H9 (cell line): Measurements from ENCODE around the gene PTPRN2. TPM values are rescaled to one million over a fixed set of nuclear protein-coding genes. Genes with fewer than 3 reads are reported as not detected.

Experiments
- DNase-seq: peaks from one replicate; pipeline ENCODE4 v3.0.0-alpha.2; 2017
- H2AFZ ChIP-seq: one replicate; pipeline ENCODE4 v1.6.1; 2013; ENCODE audit warnings: mild to moderate bottlenecking, low read length, control low read depth, moderate library complexity
- H2AK5ac ChIP-seq: 2 replicates; pipeline ENCODE4 v1.6.1; 2013; ENCODE audit warnings: low read length, control low read depth, mixed read lengths; ENCODE audit not compliant: insufficient read length
- H2BK120ac ChIP-seq: one replicate; pipeline ENCODE4 v1.6.1; 2013; ENCODE audit warnings: low read depth, mild to moderate bottlenecking, low read length, control low read depth, inconsistent platforms; ENCODE audit not compliant: poor library complexity, severe bottlenecking
- H2BK12ac ChIP-seq: 2 replicates; pipeline ENCODE4 v1.6.1; 2013; ENCODE audit warnings: low read length, control low read depth, mixed read lengths, low read depth; ENCODE audit not compliant: insufficient read length
- H2BK15ac ChIP-seq: 2 replicates; pipeline ENCODE4 v1.6.1; 2013; ENCODE audit warnings: low read depth, low read length, control low read depth
- H2BK20ac ChIP-seq: one replicate; pipeline ENCODE4 v1.6.1; 2013; ENCODE audit warnings: low read depth, mild to moderate bottlenecking, low read length, control low read depth, inconsistent platforms; ENCODE audit not compliant: poor library complexity, severe bottlenecking
- H2BK5ac ChIP-seq: 2 replicates; pipeline ENCODE4 v1.6.1; 2013; ENCODE audit warnings: low read length, control low read depth, mixed read lengths; ENCODE audit not compliant: insufficient read length
- H3K14ac ChIP-seq: 2 replicates; pipeline ENCODE4 v1.6.1; 2013; ENCODE audit warnings: low read length, control low read depth; ENCODE audit not compliant: insufficient read depth
- H3K18ac ChIP-seq: 2 replicates; pipeline ENCODE4 v1.6.1; 2013; ENCODE audit warnings: low read depth, mild to moderate bottlenecking, mixed read lengths, low read length, control low read depth; ENCODE audit not compliant: insufficient read length
- H3K23ac ChIP-seq: 2 replicates; pipeline ENCODE4 v1.6.1; 2013; ENCODE audit warnings: low read length, control low read depth, mixed read lengths, low read depth; ENCODE audit not compliant: insufficient read length
- H3K23me2 ChIP-seq: 2 replicates; pipeline ENCODE4 v1.6.1; 2013; ENCODE audit warnings: low read depth, mild to moderate bottlenecking, mixed read lengths, low read length, control low read depth; ENCODE audit not compliant: insufficient read length, poor library complexity, severe bottlenecking
- H3K27ac ChIP-seq: 2 replicates; pipeline ENCODE4 v1.5.1; 2013; ENCODE audit warnings: low read length, control low read depth, mixed read lengths, low read depth; ENCODE audit not compliant: insufficient read length
- H3K27me3 ChIP-seq: 2 replicates; pipeline ENCODE4 v1.6.1; 2013; ENCODE audit warnings: low read length, control low read depth, inconsistent platforms; ENCODE audit not compliant: insufficient read depth
- H3K4ac ChIP-seq: 2 replicates; pipeline ENCODE4 v1.6.1; 2013; ENCODE audit warnings: low read depth, mild to moderate bottlenecking, control low read depth, inconsistent platforms, low read length, moderate library complexity
- H3K4me1 ChIP-seq: 2 replicates; pipeline ENCODE4 v1.6.1; 2013; ENCODE audit warnings: low read length, control low read depth, inconsistent platforms; ENCODE audit not compliant: insufficient read depth
- H3K4me2 ChIP-seq: 2 replicates; pipeline ENCODE4 v1.6.1; 2013; ENCODE audit warnings: low read length, control low read depth, mixed read lengths; ENCODE audit not compliant: insufficient read length, insufficient read depth
- H3K56ac ChIP-seq: 2 replicates; pipeline ENCODE4 v1.6.1; 2013; ENCODE audit warnings: low read depth, mild to moderate bottlenecking, mixed read lengths, low read length, control low read depth; ENCODE audit not compliant: insufficient read length
- H3K79me1 ChIP-seq: 2 replicates; pipeline ENCODE4 v1.6.1; 2013; ENCODE audit warnings: low read depth, mild to moderate bottlenecking, moderate library complexity, low read length, control low read depth, inconsistent platforms; ENCODE audit not compliant: insufficient read depth, poor library complexity, severe bottlenecking
- H3K79me2 ChIP-seq: 2 replicates; pipeline ENCODE4 v1.6.1; 2013; ENCODE audit warnings: low read length, control low read depth, inconsistent platforms; ENCODE audit not compliant: insufficient read depth
- H3K9ac ChIP-seq: 2 replicates; pipeline ENCODE4 v1.6.1; 2013; ENCODE audit warnings: low read length, control low read depth, mixed read lengths; ENCODE audit not compliant: insufficient read length; ENCODE audit errors: extremely low read depth
- H3K9me3 ChIP-seq: one replicate; pipeline ENCODE4 v1.6.1; 2013; ENCODE audit warnings: low read depth, low read length, inconsistent platforms; ENCODE audit not compliant: control insufficient read depth
- H3T11ph ChIP-seq: one replicate; pipeline ENCODE4 v1.6.1; 2013; ENCODE audit warnings: mild to moderate bottlenecking, low read length, control low read depth, inconsistent platforms
- H4K20me1 ChIP-seq: one replicate; pipeline ENCODE4 v1.6.1; 2013; ENCODE audit not compliant: control insufficient read depth, insufficient read length, insufficient read depth
- H4K5ac ChIP-seq: 2 replicates; pipeline ENCODE4 v1.6.1; 2013; ENCODE audit warnings: low read depth, mild to moderate bottlenecking, mixed read lengths, low read length, control low read depth; ENCODE audit not compliant: insufficient read length
- H4K8ac ChIP-seq: replicated peaks from 2 replicates; pipeline ENCODE4 v1.6.1; 2013; ENCODE audit warnings: low read length, control low read depth, mixed read lengths, low read depth; ENCODE audit not compliant: insufficient read length
- H4K91ac ChIP-seq: 2 replicates; pipeline ENCODE4 v1.6.1; 2013; ENCODE audit warnings: low read depth, mild to moderate bottlenecking, moderate library complexity, mixed read lengths, low read length, control low read depth; ENCODE audit not compliant: insufficient read length
- H3K27ac Mint-ChIP-seq, 3 experiments: 2 replicates in 2 of 3; 3 replicates in 1 of 3; pipeline ENCODE4 v1.8.0; 2020 to 2021; ENCODE audit warnings: mixed read lengths in 3 of 3, mild to moderate bottlenecking in 1 of 3, moderate library complexity in 1 of 3
- H3K27me3 Mint-ChIP-seq: 2 replicates; pipeline ENCODE4 v1.8.0; 2021; ENCODE audit warnings: low read depth, mild to moderate bottlenecking, moderate library complexity, mixed read lengths
- H3K36me3 Mint-ChIP-seq, 3 experiments: 2 replicates in 2 of 3; 3 replicates in 1 of 3; pipeline ENCODE4 v1.8.0; 2020 to 2021; ENCODE audit warnings: low read depth in 3 of 3, mixed read lengths in 3 of 3; ENCODE audit not compliant: insufficient read depth in 1 of 3
- H3K4me1 Mint-ChIP-seq, 2 experiments: 2 replicates each; pipeline ENCODE4 v1.8.0; 2020; ENCODE audit warnings: mixed read lengths in 2 of 2
- H3K4me3 Mint-ChIP-seq, 2 experiments: 2 replicates in 1 of 2; 3 replicates in 1 of 2; pipeline ENCODE4 v1.8.0; 2020 to 2021; ENCODE audit warnings: mild to moderate bottlenecking in 2 of 2, mixed read lengths in 2 of 2, moderate library complexity in 1 of 2
- H3K9me3 Mint-ChIP-seq, 2 experiments: 2 replicates in 1 of 2; 3 replicates in 1 of 2; pipeline ENCODE4 v1.8.0; 2020; ENCODE audit warnings: mild to moderate bottlenecking in 2 of 2, mixed read lengths in 2 of 2, moderate library complexity in 1 of 2
- WGBS: extraction: QIAGEN DNeasy Blood & Tissue Kit; methylation state at CpG from one replicate; pipeline ENCODE4 v1.1.7; 2013; ENCODE audit warnings: missing lambda C conversion rate, low lambda C conversion rate, mixed read lengths; ENCODE audit not compliant: insufficient read length; ENCODE audit errors: extremely low coverage; 5-methylcytosine and 5-hydroxymethylcytosine counted together
- total RNA-seq: library from RNA; stranded (reverse); gene quantifications from 2 replicates; pipeline ENCODE4 v1.2.1, GENCODE V29; 2021
- TF ChIP-seq, protein P1 (sequence below): fragments of 200-600 bp; sonication (generic); conservative IDR thresholded peaks from 3 replicates; pipeline ENCODE4 v1.8.0; 2021; ENCODE audit warnings: antibody characterized with exemption, mild to moderate bottlenecking

The PTPRN2 gene
- total RNA-seq, 1 experiment from 2014 or later, result 5.2 TPM

- Histone ChIP-seq H3K56ac (no peak overlapping the region), H3K79me1 (no peaks in the 10 kb centered on the region), H3K18ac (no peak overlapping the region), H3K9ac (no peak overlapping the region), H2BK15ac (no peak overlapping the region), H3K14ac (no peak overlapping the region), H4K8ac (no peak overlapping the region), H4K20me1 (no peaks in the 10 kb centered on the region), H4K5ac (no peak overlapping the region), H3K23me2 (no peaks in the 10 kb centered on the region), H2BK12ac (no peak overlapping the region), H2BK5ac (no peak overlapping the region), H2AFZ (no peak overlapping the region), H3K4me2 (no peak overlapping the region), H3K27ac (no peak overlapping the region), H3K4ac (no peak overlapping the region), H3K9me3 (no peaks in the 10 kb centered on the region), H3K4me1 (no peaks in the 10 kb centered on the region), H3K23ac (no peak overlapping the region), H2BK20ac (no peak overlapping the region), H3K79me2 (no peaks in the 10 kb centered on the region), H4K91ac (no peak overlapping the region), H3T11ph (no peak overlapping the region), H2AK5ac (no peak overlapping the region), H3K27me3 (no peaks in the 10 kb centered on the region), H2BK120ac (no peak overlapping the region)
- no CpG with 5 or more reads among the region's 18 CpGs for WGBS
- no peak for DNase-seq
- H3K27me3 Mint-ChIP-seq, result no peaks in the 10 kb centered on the region
- peaks cover 24 to 25% of the 10 kb centered on the region in 2 experiments for H3K9me3 Mint-ChIP-seq
- H3K36me3 Mint-ChIP-seq, result peaks cover 8 to 17% (median 9%) of the 10 kb centered on the region in 3 experiments; a peak in 6 of 7 replicates
- no peak overlapping the region for H3K27ac Mint-ChIP-seq
- TF ChIP-seq, protein P1, sequence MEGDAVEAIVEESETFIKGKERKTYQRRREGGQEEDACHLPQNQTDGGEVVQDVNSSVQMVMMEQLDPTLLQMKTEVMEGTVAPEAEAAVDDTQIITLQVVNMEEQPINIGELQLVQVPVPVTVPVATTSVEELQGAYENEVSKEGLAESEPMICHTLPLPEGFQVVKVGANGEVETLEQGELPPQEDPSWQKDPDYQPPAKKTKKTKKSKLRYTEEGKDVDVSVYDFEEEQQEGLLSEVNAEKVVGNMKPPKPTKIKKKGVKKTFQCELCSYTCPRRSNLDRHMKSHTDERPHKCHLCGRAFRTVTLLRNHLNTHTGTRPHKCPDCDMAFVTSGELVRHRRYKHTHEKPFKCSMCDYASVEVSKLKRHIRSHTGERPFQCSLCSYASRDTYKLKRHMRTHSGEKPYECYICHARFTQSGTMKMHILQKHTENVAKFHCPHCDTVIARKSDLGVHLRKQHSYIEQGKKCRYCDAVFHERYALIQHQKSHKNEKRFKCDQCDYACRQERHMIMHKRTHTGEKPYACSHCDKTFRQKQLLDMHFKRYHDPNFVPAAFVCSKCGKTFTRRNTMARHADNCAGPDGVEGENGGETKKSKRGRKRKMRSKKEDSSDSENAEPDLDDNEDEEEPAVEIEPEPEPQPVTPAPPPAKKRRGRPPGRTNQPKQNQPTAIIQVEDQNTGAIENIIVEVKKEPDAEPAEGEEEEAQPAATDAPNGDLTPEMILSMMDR, result no peak
- peaks cover 0 to 3% of the 10 kb centered on the region in 2 experiments; a peak in 1 of 4 replicates for H3K4me1 Mint-ChIP-seq
- H3K4me3 Mint-ChIP-seq, result no peak overlapping the region
Observed at GRCh38 chr7:158192956-158193355, 394.7 kb downstream of the PTPRN2 start.
